HCT116 (cell line): Measurements from ENCODE around the gene SLC2A5. TPM values are rescaled to one million over a fixed set of nuclear protein-coding genes. Genes with fewer than 3 reads are reported as not detected.
"Not testable (repeated sequence)": the region's sequence is repeated elsewhere in the genome, so short reads cannot be mapped to it uniquely, and the experiment has no call there.

Experiments used
- ATAC-seq: fragments of 200-7000 bp; cut with Tn5 transposase; 2 replicates; pipeline ENCODE4 v1.9.1; 2020; ENCODE audit warnings: mild to moderate bottlenecking, moderate library complexity
- BruUV-seq: library from RNA; stranded (reverse); fragments of 400-500 nt; replicated peaks from 2 replicates; lab custom pipeline; 2021; lab: Mats Ljungman, UMichigan
- CTCF ChIA-PET: fragments of 300-600 bp; sonication (Branson Sonifier 250); formaldehyde crosslinking; loops from one replicate; lab custom pipeline; 2021; ENCODE audit warnings: antibody characterized with exemption; lab: Charles Lee
- POLR2A ChIA-PET: fragments of 300-600, 350-600 bp; sonication (Branson Sonifier 250); formaldehyde crosslinking; loops from one replicate; lab custom pipeline; 2021; ENCODE audit warnings: antibody characterized with exemption; lab: Charles Lee
- RAD21 ChIA-PET, 2 experiments: fragments of 300-600 bp; sonication (Branson Sonifier 250); formaldehyde crosslinking; loops; one replicate each; lab custom pipeline; 2023; ENCODE audit warnings: low total read pairs in 2 of 2; ENCODE audit not compliant: uncharacterized antibody in 2 of 2, unreplicated experiment in 2 of 2, low non-redundant PET in 1 of 2; lab: Charles Lee
- DNase-seq: peaks from one replicate; pipeline ENCODE4 v3.0.0-alpha.2; 2010; ENCODE audit warnings: low read depth, low spot score
- H2AFZ ChIP-seq: fragments of 200-600 bp; shearing (Covaris generic), sonication (generic); 2 replicates; pipeline ENCODE4 v1.6.1; 2017; ENCODE audit warnings: low read depth, mixed run types, mixed read lengths, antibody characterized with exemption, low read length; ENCODE audit not compliant: poor library complexity, severe bottlenecking
- H3K27ac ChIP-seq: 2 replicates; pipeline ENCODE4 v1.5.1; 2012; ENCODE audit warnings: low read depth, low read length
- H3K27me3 ChIP-seq: fragments of 200-600 bp; sonication (generic); 2 replicates; pipeline ENCODE4 v1.6.1; 2016; ENCODE audit warnings: mixed run types, low read length, mixed read lengths; ENCODE audit not compliant: insufficient read depth
- H3K36me3 ChIP-seq, 2 experiments: fragments of 200-500 bp in 1 of 2; fragments of 200-600 bp in 1 of 2; sonication (Bioruptor generic) in 1 of 2; sonication (generic) in 1 of 2; 2 replicates each; pipeline versions ENCODE4 v1.5.1 to v1.6.1; 2014 to 2016; ENCODE audit warnings: low read length in 2 of 2, inconsistent platforms in 1 of 2, mixed read lengths in 1 of 2, mixed run types in 1 of 2; ENCODE audit not compliant: insufficient read depth in 2 of 2, control insufficient read depth in 1 of 2
- H3K4me1 ChIP-seq, 2 experiments: fragments of 200-600 bp in 1 of 2; sonication (generic) in 1 of 2; 2 replicates each; pipeline versions ENCODE4 v1.5.1 to v1.6.1; 2012 to 2017; ENCODE audit warnings: low read length in 2 of 2, inconsistent platforms in 1 of 2, mild to moderate bottlenecking in 1 of 2, mixed read lengths in 1 of 2, mixed run types in 1 of 2, moderate library complexity in 1 of 2; ENCODE audit not compliant: insufficient read depth in 2 of 2, control insufficient read depth in 1 of 2
- H3K4me2 ChIP-seq: fragments of 200-600 bp; sonication (generic); 2 replicates; pipeline ENCODE4 v1.6.1; 2017; ENCODE audit warnings: mixed run types, low read length, mixed read lengths
- H3K4me3 ChIP-seq, 2 experiments: fragments of 200-600 bp in 1 of 2; sonication (generic) in 1 of 2; replicated peaks in 1 of 2; 2 replicates each; pipeline ENCODE4 v1.5.1; 2011 to 2016; ENCODE audit warnings: low read length in 2 of 2, control low read depth in 1 of 2, low read depth in 1 of 2, mild to moderate bottlenecking in 1 of 2, mixed read lengths in 1 of 2, mixed run types in 1 of 2
- H3K79me2 ChIP-seq: fragments of 200-600 bp; sonication (generic); 2 replicates; pipeline ENCODE4 v1.6.1; 2017; ENCODE audit warnings: mild to moderate bottlenecking, mixed run types, low read length, moderate library complexity, mixed read lengths; ENCODE audit not compliant: insufficient read depth
- H3K9ac ChIP-seq: fragments of 200-600 bp; sonication (generic); 2 replicates; pipeline ENCODE4 v1.6.1; 2016; ENCODE audit warnings: low read length, mixed read lengths
- H3K9me2 ChIP-seq: fragments of 200-600 bp; sonication (generic), shearing (Covaris generic); 2 replicates; pipeline ENCODE4 v1.6.1; 2017; ENCODE audit warnings: mixed run types, mild to moderate bottlenecking, moderate library complexity; ENCODE audit not compliant: insufficient read depth
- H3K9me3 ChIP-seq, 2 experiments: fragments of 200-500 bp in 1 of 2; fragments of 200-600 bp in 1 of 2; sonication (Bioruptor generic) in 1 of 2; sonication (generic) in 1 of 2; 2 replicates each; pipeline ENCODE4 v1.6.1; 2014 to 2017; ENCODE audit warnings: low read length in 2 of 2, mixed read lengths in 2 of 2, inconsistent platforms in 1 of 2, low read depth in 1 of 2, mild to moderate bottlenecking in 1 of 2, mixed run types in 1 of 2, moderate library complexity in 1 of 2; ENCODE audit not compliant: control insufficient read depth in 1 of 2, insufficient read depth in 1 of 2
- H4K20me1 ChIP-seq: fragments of 200-600 bp; sonication (generic), shearing (Covaris generic); 2 replicates; pipeline ENCODE4 v1.6.1; 2017; ENCODE audit warnings: mixed run types, mild to moderate bottlenecking, moderate library complexity; ENCODE audit not compliant: insufficient read depth
- EZH2phosphoT487 ChIP-seq: fragments of 200-600 bp; IDR thresholded peaks from 2 replicates; pipeline ENCODE4 v1.6.1; 2018; ENCODE audit warnings: antibody characterized with exemption, borderline replicate concordance
- FOSL1 ChIP-seq: IDR thresholded peaks from 2 replicates; pipeline ENCODE4 v1.6.1; 2012; ENCODE audit warnings: low read depth
- POLR2A ChIP-seq: IDR thresholded peaks from 2 replicates; pipeline ENCODE4 v1.7.0; 2011; ENCODE audit warnings: borderline replicate concordance; ENCODE audit not compliant: insufficient read depth, insufficient read length; ENCODE audit errors: extremely low read depth
- POLR2AphosphoS5 ChIP-seq: IDR thresholded peaks from 2 replicates; pipeline ENCODE4 v1.6.1; 2011; ENCODE audit warnings: mild to moderate bottlenecking, low read depth, low read length, moderate library complexity
- intact Hi-C: fragments of 100-400 bp; cut with micrococcal nuclease; formaldehyde crosslinking; loops from 2 replicates; pipeline ENCODE4 v1.10.0; 2022
- total RNA-seq: library from RNA; stranded (reverse); gene quantifications from one replicate; pipeline ENCODE4 v1.2.1, GENCODE V29; 2021; ENCODE audit not compliant: unreplicated experiment

The SLC2A5 gene
- total RNA-seq, 1 experiment from 2014 or later = not detected

DNA sequence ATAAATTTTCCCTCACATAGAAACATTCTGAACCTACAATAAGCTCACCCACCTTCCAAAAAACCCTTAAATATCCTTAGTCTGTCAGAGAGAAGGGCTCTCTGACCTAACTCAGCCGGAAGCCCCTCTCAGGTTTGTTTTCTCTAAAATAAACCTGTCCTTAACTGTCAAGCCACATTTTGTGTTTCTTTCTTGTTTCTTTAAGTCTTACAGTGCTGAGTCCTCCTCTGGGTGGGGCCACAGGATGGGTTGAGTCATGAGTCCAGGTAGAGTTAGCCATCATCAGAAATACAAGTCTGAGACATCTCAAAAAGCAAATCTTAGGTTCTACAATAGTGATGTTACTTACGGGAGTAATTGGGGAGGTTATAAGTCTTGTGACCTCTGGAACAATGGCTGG lies 26.4 kb upstream of the SLC2A5 start:
- ChIA-PET RAD21 (no interaction called here), POLR2A (no interaction called here)
- Histone ChIP-seq H2AFZ (no peak overlapping the region), H3K27ac (no peak overlapping the region), H3K4me1 (no peaks in the 10 kb centered on the region), H3K36me3 (no peaks in the 10 kb centered on the region), H3K9me3 (no peaks in the 10 kb centered on the region)
- no TSS peak for BruUV-seq
- ATAC-seq = no peak
- TF ChIP-seq POLR2A = no peak
- no peak for TF ChIP-seq FOSL1
- no peak for TF ChIP-seq POLR2AphosphoS5
- TF ChIP-seq EZH2phosphoT487 = no peak
- TF ChIP-seq, all 23 proteins: peak for 0
- Histone ChIP-seq H3K4me3 (no peak overlapping the region), H4K20me1 (no peaks in the 10 kb centered on the region), H3K9ac (no peak overlapping the region), H3K79me2 (no peaks in the 10 kb centered on the region), H3K9me2 (no peaks in the 10 kb centered on the region), H3K4me2 (no peak overlapping the region), H3K27me3 (no peaks in the 10 kb centered on the region; the same call in 1 of the 2 replicates)
- no peak for DNase-seq
- intact Hi-C loops = no loop called here
- CTCF ChIA-PET = interaction anchor here (0.7 kb wide), 1 partner anchor 14 kb away, joined by 4 read pairs; no protein-coding TSS in a partner anchor

DNA sequence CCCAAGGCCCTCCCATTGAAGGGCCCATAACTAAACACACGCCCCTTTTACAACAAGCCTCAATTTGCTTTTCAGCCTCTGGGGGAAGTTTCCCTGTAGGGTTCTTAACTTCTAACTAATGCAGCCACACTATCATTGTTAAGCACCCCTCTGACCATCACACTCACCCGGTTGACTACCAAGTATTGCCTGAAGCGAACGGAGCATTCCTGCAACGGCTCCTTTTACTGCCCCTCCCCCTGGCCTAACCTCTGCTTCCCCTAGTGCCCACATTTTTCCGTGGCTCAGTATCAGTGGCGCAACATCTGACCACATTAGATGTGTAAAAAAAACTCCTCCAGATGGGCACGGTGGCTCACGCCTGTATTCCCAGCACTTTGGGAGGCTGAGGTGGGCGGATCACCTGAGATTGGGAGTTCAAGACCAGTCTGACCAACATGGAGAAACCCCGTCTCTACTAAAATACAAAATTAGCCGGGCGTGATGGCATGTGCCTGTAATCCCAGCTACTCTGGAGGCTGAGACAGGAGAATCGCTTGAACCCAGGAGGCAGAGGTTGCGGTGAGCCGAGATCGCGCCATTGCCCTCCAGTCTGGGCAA lies 24.7 kb upstream of the SLC2A5 start:
- ATAC-seq, H3K9ac ChIP-seq, H2AFZ ChIP-seq, H3K9me2 ChIP-seq, BruUV-seq, CTCF ChIA-PET, H3K9me3 ChIP-seq, H3K36me3 ChIP-seq, H4K20me1 ChIP-seq, H3K4me2 ChIP-seq, POLR2A ChIA-PET, H3K4me3 ChIP-seq, H3K27me3 ChIP-seq, intact Hi-C loops, H3K27ac ChIP-seq, RAD21 ChIA-PET, H3K79me2 ChIP-seq, H3K4me1 ChIP-seq, DNase-seq: not testable (repeated sequence)
